HG03095 (cell line): ENCODE results near the gene FKBP2.

Experiments used
- ATAC-seq: cut with Tn5 transposase; IDR thresholded peaks from one replicate; pipeline ENCODE4 v1.9.1; 2021; ENCODE audit warnings: moderate library complexity; ENCODE audit not compliant: unreplicated experiment

FKBP2 gene

GRCh38 chr11:64218628-64219353, 22.1 kb upstream of the FKBP2 start:
- no peak for ATAC-seq

- ATAC-seq = no peak
These were observed 21.6 kb upstream of the FKBP2 start for GRCh38 chr11:64219354-64219684.

GRCh38 chr11:64219755-64220154, 21.1 kb upstream of the FKBP2 start:
- no peak for ATAC-seq

GRCh38 chr11:64220271-64220670, 20.6 kb upstream of the FKBP2 start:
- ATAC-seq = no peak

GRCh38 chr11:64220798-64221197, 20.1 kb upstream of the FKBP2 start:
- ATAC-seq = no peak

- ATAC-seq = no peak
These were observed 18.3 kb upstream of the FKBP2 start for GRCh38 chr11:64222651-64223000.

GRCh38 chr11:64223001-64223651, 17.8 kb upstream of the FKBP2 start:
- ATAC-seq = no peak

GRCh38 chr11:64224151-64224890, 16.6 kb upstream of the FKBP2 start:
- ATAC-seq = no peak

- no peak for ATAC-seq
These were observed 15.8 kb upstream of the FKBP2 start for GRCh38 chr11:64224891-64225607.

- ATAC-seq = no peak
These were observed 15.0 kb upstream of the FKBP2 start, which contains the start of the genes NUDT22 and TRPT1 for GRCh38 chr11:64225608-64226506. Gene NUDT22 (plus strand): TSS chr11:64226274. CDS start chr11:64226653, 379 bp downstream. Gene TRPT1 (minus strand): TSS chr11:64226186. CDS start chr11:64225860, 326 bp downstream.

GRCh38 chr11:64226507-64227051, 14.3 kb upstream of the FKBP2 start:
- no peak for ATAC-seq

GRCh38 chr11:64227405-64227956, 13.4 kb upstream of the FKBP2 start:
- no peak for ATAC-seq

- no peak for ATAC-seq
These were observed 11.7 kb upstream of the FKBP2 start for GRCh38 chr11:64229090-64229743.

GRCh38 chr11:64229744-64230170, 11.1 kb upstream of the FKBP2 start:
- ATAC-seq = no peak

GRCh38 chr11:64230171-64230984, 10.5 kb upstream of the FKBP2 start, which contains the start of gene DNAJC4:
Gene DNAJC4 (plus strand): TSS chr11:64230548. CDS start chr11:64230855, 307 bp downstream.
- ATAC-seq = peak; percentile 38

- no peak for ATAC-seq
These were observed 9.9 kb upstream of the FKBP2 start for GRCh38 chr11:64230985-64231365.

- ATAC-seq = no peak
These were observed 9.3 kb upstream of the FKBP2 start for GRCh38 chr11:64231546-64231945.
